ENCODE results near the gene TENM4. TPM values are rescaled to one million over a fixed set of nuclear protein-coding genes. Genes with fewer than 3 reads are reported as not detected.

The TENM4 gene
- polyA plus RNA-seq, 3 donors from 2014 or later, result not detected

DNA sequence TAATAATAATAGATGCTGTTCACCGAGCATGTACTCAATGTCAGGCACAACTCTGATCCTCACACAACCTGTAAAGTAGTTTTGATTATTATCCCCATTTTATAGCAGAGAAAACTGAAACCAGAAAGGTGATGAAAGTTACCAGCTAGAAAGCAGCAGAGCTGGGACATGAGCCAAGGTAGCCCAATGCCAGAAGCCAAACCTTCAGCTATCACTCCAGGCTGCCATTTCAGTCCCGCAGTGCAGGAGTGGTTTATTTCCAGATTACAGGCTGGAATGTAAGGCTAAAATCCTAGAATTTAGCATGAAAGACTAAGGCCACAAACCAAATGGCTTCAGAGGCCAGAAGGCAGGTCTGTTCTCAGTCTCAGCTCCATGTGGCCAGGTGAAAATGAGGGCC, 108.8 kb downstream of the TENM4 start:
- peaks cover 0 to 10% (median 2%) of the 10 kb centered on the region in 6 donors for H3K9me3 Mint-ChIP-seq
- DNase-seq, result no peak
- no peak overlapping the region for H3K4me3 Mint-ChIP-seq
- no peak overlapping the region for H3K27ac Mint-ChIP-seq
- peaks cover 0 to 2% (median 0%) of the 10 kb centered on the region in 3 donors for H3K27me3 Mint-ChIP-seq (ENCODE audit: low read depth in 3 of 3)
- no peaks in the 10 kb centered on the region for H3K36me3 Mint-ChIP-seq
- H3K4me1 Mint-ChIP-seq, result no peaks in the 10 kb centered on the region

GRCh38 chr11:79331203-79331901, 109.5 kb downstream of the TENM4 start:
- H3K9me3 Mint-ChIP-seq, result peaks cover 0 to 11% (median 2%) of the 10 kb centered on the region in 6 donors
- H3K4me3 Mint-ChIP-seq, result no peak overlapping the region
- no peak overlapping the region for H3K27ac Mint-ChIP-seq

GRCh38 chr11:79330651-79331050, 110.2 kb downstream of the TENM4 start:
- Mint-ChIP-seq H3K36me3 (no peaks in the 10 kb centered on the region), H3K9me3 (peaks cover 0 to 16% (median 4%) of the 10 kb centered on the region in 6 donors), H3K27ac (no peak overlapping the region)

More at GRCh38 chr11:79331203-79331901, 109.5 kb downstream of the TENM4 start:
- Mint-ChIP-seq H3K36me3 (no peaks in the 10 kb centered on the region), H3K4me1 (no peaks in the 10 kb centered on the region), H3K27me3 (ENCODE audit: low read depth in 3 of 3) (peaks cover 0 to 2% (median 0%) of the 10 kb centered on the region in 3 donors)
- DNase-seq, result no peak

DNA sequence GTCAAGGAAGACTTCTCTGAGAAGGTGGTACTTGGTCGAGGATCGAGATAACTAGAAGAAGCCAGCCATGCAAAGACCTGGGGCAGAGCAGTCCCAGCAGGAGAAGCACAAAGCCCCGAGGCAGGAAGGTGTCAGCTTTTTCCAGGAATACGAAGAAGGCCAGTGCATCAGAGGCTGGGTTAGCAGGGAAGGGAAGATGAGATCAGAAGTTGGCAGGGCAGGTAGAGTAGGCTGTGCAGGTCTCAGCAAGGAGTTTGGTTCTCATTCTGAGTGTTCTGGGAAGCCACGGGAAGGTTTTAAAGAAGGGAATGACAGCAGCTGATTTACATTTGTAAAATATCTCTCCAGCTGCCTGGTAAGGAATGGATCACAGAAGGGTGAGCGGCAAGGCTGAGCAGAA, 111.3 kb downstream of the TENM4 start:
- Mint-ChIP-seq H3K27ac (no peak overlapping the region), H3K9me3 (peaks cover 0 to 19% (median 6%) of the 10 kb centered on the region in 6 donors), H3K4me3 (no peak overlapping the region), H3K27me3 (ENCODE audit: low read depth in 3 of 3) (no peaks in the 10 kb centered on the region), H3K36me3 (no peaks in the 10 kb centered on the region), H3K4me1 (no peaks in the 10 kb centered on the region)
- no peak for DNase-seq

More at GRCh38 chr11:79330651-79331050, 110.2 kb downstream of the TENM4 start:
- Mint-ChIP-seq H3K4me1 (no peaks in the 10 kb centered on the region), H3K27me3 (ENCODE audit: low read depth in 3 of 3) (peaks cover 0 to 2% (median 0%) of the 10 kb centered on the region in 3 donors), H3K4me3 (no peak overlapping the region)
- no peak for DNase-seq

DNA sequence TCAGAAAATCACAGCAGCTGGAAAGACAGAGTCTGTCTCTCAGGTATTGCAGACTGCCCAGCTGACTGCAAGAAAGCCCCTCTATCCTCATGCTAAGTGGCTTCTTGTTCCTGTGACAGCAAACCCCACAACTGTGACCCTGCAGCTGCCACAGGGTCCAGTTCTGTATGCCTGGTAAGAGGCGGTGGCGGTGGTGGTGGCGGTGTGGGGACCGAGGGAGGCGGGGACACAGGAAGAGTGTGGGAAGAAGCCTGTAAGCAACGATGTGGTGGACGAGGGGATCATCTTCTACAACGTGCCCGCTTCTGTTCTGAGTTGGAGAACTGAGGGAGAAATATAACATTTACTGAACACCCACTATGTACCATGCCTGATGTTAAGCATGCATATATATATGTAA, 112.4 kb downstream of the TENM4 start:
- Mint-ChIP-seq H3K4me1 (no peaks in the 10 kb centered on the region), H3K4me3 (no peak overlapping the region), H3K36me3 (no peaks in the 10 kb centered on the region), H3K27ac (no peak overlapping the region), H3K9me3 (peaks cover 0 to 16% (median 6%) of the 10 kb centered on the region in 6 donors), H3K27me3 (ENCODE audit: low read depth in 3 of 3) (peaks cover 2% of the 10 kb centered on the region in 3 donors)
- DNase-seq, result no peak

DNA sequence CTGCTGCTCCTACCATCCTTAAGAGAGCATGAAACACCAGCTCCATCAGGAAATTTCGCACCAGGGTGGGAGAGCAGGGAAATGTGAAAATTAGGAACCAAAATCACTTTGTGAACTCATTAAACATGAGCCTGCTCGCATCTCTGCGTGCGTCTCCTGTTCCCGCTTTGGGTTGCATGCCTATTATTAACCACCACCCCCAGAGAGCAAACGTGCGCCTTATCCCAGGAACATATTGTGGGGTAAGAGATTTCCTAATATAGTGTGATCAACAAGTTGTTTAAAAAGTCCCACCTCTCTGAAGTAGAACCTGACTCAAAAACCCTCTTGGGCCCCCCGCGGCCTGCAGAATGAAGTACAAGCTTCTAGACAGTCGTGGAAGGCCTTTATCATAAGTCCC, 115.0 kb downstream of the TENM4 start:
- H3K27me3 Mint-ChIP-seq (ENCODE audit: low read depth in 3 of 3), result peaks cover 2 to 3% (median 2%) of the 10 kb centered on the region in 3 donors
- no peak overlapping the region for H3K27ac Mint-ChIP-seq
- H3K4me3 Mint-ChIP-seq, result no peak overlapping the region
- no peaks in the 10 kb centered on the region for H3K4me1 Mint-ChIP-seq
- no peaks in the 10 kb centered on the region for H3K36me3 Mint-ChIP-seq
- DNase-seq, result no peak
- H3K9me3 Mint-ChIP-seq, result peaks cover 0 to 20% (median 7%) of the 10 kb centered on the region in 6 donors

DNA sequence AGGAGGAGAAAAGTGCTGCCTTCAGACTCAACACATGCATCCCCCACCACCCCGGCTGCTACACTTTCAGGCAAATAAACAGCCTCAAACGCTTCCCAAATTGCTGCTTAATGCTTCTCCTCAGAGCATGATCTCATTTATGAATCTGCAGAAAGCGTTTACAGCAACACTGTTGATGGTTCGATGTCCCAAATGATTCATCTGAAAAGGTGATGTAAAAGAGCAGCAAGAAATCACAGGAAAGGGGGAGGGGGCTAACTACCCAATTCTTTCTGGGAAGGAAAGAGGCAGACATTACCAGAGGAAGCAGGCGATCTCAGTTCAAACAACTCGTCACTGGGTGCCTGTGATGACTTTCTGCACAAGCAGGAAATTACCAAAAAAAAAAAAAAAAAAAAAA, 119.6 kb downstream of the TENM4 start:
- no peak overlapping the region for H3K4me3 Mint-ChIP-seq
- H3K9me3 Mint-ChIP-seq, result peaks cover 0 to 11% (median under 1%) of the 10 kb centered on the region in 6 donors
- H3K36me3 Mint-ChIP-seq, result no peaks in the 10 kb centered on the region
- H3K27me3 Mint-ChIP-seq (ENCODE audit: low read depth in 3 of 3), result peaks cover 2 to 4% (median 3%) of the 10 kb centered on the region in 3 donors
- no peak overlapping the region for H3K27ac Mint-ChIP-seq
- DNase-seq, result no peak
- H3K4me1 Mint-ChIP-seq, result no peaks in the 10 kb centered on the region

- Mint-ChIP-seq H3K4me1 (no peaks in the 10 kb centered on the region), H3K4me3 (no peak overlapping the region), H3K27ac (no peak overlapping the region), H3K9me3 (peaks cover 0 to 7% (median 0%) of the 10 kb centered on the region in 6 donors), H3K27me3 (ENCODE audit: low read depth in 3 of 3) (peaks cover 0 to 7% (median 6%) of the 10 kb centered on the region in 3 donors), H3K36me3 (no peaks in the 10 kb centered on the region)
- no peak for DNase-seq
These were observed 125.7 kb downstream of the TENM4 start for GRCh38 chr11:79314906-79315689.

- Mint-ChIP-seq H3K4me3 (no peak overlapping the region), H3K27me3 (ENCODE audit: low read depth in 3 of 3) (peaks cover 0 to 7% (median 3%) of the 10 kb centered on the region in 3 donors), H3K36me3 (no peaks in the 10 kb centered on the region), H3K27ac (no peak overlapping the region), H3K4me1 (no peaks in the 10 kb centered on the region), H3K9me3 (peaks cover 0 to 12% (median under 1%) of the 10 kb centered on the region in 6 donors)
- DNase-seq, result no peak
These were observed 127.3 kb downstream of the TENM4 start for GRCh38 chr11:79313530-79313913.

DNA sequence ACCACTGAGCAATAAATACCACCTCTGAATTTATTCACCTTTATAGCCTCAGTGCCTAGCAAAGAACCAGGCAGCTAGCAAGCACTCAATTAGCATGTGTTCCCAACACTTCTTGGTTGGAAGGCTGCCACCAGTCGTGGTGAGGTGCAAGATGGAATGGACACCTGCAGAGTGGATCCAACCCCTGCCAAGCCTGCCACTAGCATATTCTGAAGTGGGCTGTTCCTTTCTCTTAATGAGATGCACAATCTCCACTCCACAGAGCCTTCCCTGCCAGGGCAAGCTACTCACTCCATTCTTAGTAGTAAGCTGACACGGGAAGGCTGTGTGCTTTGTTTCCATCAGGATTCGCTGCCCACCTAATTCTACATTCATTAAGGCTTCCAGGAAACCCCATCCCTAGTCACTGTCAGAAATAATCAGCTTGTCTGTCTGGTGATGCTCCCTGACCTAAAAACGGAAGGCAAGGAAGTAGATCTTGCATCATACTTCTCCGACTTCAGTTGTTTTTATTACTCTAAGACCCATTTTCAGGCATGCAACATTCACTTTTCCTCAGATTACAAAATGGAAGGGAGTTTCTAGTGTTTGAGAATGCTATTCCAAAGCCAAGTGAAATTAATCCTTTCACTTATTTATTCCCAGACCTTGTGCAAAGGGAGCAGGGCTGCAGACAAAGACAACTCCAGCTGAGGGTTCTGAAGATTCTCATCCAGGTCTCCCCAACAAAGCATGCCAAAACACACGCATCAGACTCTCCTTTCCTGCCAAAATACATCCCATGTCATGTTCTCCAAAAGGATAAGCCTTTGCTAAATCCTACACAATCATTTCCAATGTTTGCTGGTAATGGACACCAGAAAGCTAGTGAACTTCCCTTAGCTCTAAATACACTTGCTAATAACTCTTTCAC, 128.0 kb downstream of the TENM4 start:
- DNase-seq, result no peak
- no peaks in the 10 kb centered on the region for H3K36me3 Mint-ChIP-seq
- no peaks in the 10 kb centered on the region for H3K4me1 Mint-ChIP-seq
- H3K9me3 Mint-ChIP-seq, result peaks cover 0 to 12% (median under 1%) of the 10 kb centered on the region in 6 donors
- no peak overlapping the region for H3K4me3 Mint-ChIP-seq
- H3K27ac Mint-ChIP-seq, result no peak overlapping the region
- peaks cover 0 to 7% (median 3%) of the 10 kb centered on the region in 3 donors for H3K27me3 Mint-ChIP-seq (ENCODE audit: low read depth in 3 of 3)

- Mint-ChIP-seq H3K36me3 (peaks cover 0 to 4% (median 0%) of the 10 kb centered on the region in 3 donors), H3K27me3 (ENCODE audit: low read depth in 3 of 3) (peaks cover 0 to 7% (median 3%) of the 10 kb centered on the region in 3 donors), H3K9me3 (peaks cover 0 to 12% (median 4%) of the 10 kb centered on the region in 6 donors), H3K4me1 (no peaks in the 10 kb centered on the region), H3K4me3 (no peak overlapping the region), H3K27ac (no peak overlapping the region)
- DNase-seq, result no peak
These were observed 129.4 kb downstream of the TENM4 start for GRCh38 chr11:79311461-79311860.

GRCh38 chr11:79309407-79309806, 131.4 kb downstream of the TENM4 start:
- Mint-ChIP-seq H3K27ac (no peak overlapping the region), H3K9me3 (peaks cover 1 to 10% (median 5%) of the 10 kb centered on the region in 6 donors), H3K36me3 (peaks cover 0 to 4% (median 0%) of the 10 kb centered on the region in 3 donors), H3K4me1 (no peaks in the 10 kb centered on the region), H3K4me3 (no peak overlapping the region), H3K27me3 (ENCODE audit: low read depth in 3 of 3) (peaks cover 0 to 5% (median 3%) of the 10 kb centered on the region in 3 donors)
- DNase-seq, result no peak

DNA sequence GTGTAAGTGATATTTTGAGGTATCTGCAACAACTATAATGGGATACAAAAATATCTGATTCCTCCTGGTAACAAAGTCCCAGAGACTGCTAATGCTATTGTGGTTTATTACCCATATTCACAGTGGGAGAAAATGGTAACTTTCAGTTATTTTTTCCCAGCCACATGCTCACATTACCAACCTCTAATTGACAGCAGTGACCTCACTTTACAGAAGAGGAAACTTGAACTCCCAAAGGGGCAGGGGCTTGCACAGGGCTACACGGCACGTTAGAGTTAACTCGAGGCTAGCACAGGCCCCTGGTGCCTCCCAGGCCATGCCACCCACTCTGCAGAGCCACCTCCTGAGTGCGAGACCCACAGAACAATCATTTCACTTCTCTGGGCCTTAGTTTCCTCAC, 132.4 kb downstream of the TENM4 start:
- no peaks in the 10 kb centered on the region for H3K4me1 Mint-ChIP-seq
- no peak overlapping the region for H3K27ac Mint-ChIP-seq
- no peak for DNase-seq
- H3K4me3 Mint-ChIP-seq, result no peak overlapping the region
- H3K27me3 Mint-ChIP-seq (ENCODE audit: low read depth in 3 of 3), result peaks cover 0 to 3% (median 2%) of the 10 kb centered on the region in 3 donors
- peaks cover 1 to 7% (median 5%) of the 10 kb centered on the region in 6 donors for H3K9me3 Mint-ChIP-seq
- peaks cover 0 to 4% (median 0%) of the 10 kb centered on the region in 3 donors for H3K36me3 Mint-ChIP-seq

All from immature natural killer cell (primary cell).